GM06990 (cell line): ENCODE data around the gene ATF6B.

ENCODE experiments used
- DNase-seq: peaks from one replicate; pipeline ENCODE4 v3.0.0-alpha.2; 2011; ENCODE audit not compliant: insufficient read length; ENCODE audit errors: extremely low read depth
- H3K27me3 ChIP-seq: replicated peaks from 2 replicates; pipeline ENCODE4 v1.6.0; 2011; ENCODE audit warnings: low read length; ENCODE audit not compliant: control insufficient read depth, insufficient read depth
- H3K36me3 ChIP-seq: 2 replicates; pipeline ENCODE4 v1.5.1; 2011; ENCODE audit warnings: low read length; ENCODE audit not compliant: control insufficient read depth, insufficient read depth
- H3K4me3 ChIP-seq: replicated peaks from 2 replicates; pipeline ENCODE4 v1.5.1; 2011; ENCODE audit warnings: low read depth, mild to moderate bottlenecking, control low read depth, low read length
- TF ChIP-seq, protein P1 (sequence below): IDR thresholded peaks from 2 replicates; pipeline ENCODE4 v1.5.1; 2011; ENCODE audit warnings: low read length, control low read depth, mild to moderate bottlenecking, inconsistent platforms; ENCODE audit not compliant: insufficient read depth, poor library complexity, severe bottlenecking

Gene ATF6B

DNA sequence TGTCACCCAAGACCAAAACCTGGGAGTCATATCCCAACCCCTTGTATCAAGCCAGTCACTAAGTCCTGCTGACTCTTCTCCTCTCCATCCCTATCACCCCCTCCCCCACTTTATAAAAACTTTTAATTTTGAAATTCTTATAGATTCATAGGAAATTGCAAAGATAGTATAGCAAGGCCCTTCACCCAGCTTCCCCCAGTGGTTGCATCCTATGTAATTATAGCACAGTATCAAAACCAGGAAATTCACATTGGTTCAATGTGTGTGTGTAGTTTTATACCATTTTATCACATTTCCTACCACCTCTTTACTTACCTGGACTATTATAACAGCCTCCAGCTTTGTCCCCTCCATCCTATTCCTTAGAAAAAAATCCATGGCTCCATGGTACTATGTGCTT, 30.0 kb upstream of the ATF6B start:
- Histone ChIP-seq H3K36me3 (no peaks in the 10 kb centered on the region), H3K27me3 (no peaks in the 10 kb centered on the region; the same call in 1 of the 2 replicates), H3K4me3 (no peak overlapping the region)
- no peak for DNase-seq
- TF ChIP-seq, protein P1, sequence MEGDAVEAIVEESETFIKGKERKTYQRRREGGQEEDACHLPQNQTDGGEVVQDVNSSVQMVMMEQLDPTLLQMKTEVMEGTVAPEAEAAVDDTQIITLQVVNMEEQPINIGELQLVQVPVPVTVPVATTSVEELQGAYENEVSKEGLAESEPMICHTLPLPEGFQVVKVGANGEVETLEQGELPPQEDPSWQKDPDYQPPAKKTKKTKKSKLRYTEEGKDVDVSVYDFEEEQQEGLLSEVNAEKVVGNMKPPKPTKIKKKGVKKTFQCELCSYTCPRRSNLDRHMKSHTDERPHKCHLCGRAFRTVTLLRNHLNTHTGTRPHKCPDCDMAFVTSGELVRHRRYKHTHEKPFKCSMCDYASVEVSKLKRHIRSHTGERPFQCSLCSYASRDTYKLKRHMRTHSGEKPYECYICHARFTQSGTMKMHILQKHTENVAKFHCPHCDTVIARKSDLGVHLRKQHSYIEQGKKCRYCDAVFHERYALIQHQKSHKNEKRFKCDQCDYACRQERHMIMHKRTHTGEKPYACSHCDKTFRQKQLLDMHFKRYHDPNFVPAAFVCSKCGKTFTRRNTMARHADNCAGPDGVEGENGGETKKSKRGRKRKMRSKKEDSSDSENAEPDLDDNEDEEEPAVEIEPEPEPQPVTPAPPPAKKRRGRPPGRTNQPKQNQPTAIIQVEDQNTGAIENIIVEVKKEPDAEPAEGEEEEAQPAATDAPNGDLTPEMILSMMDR: no peak

DNA sequence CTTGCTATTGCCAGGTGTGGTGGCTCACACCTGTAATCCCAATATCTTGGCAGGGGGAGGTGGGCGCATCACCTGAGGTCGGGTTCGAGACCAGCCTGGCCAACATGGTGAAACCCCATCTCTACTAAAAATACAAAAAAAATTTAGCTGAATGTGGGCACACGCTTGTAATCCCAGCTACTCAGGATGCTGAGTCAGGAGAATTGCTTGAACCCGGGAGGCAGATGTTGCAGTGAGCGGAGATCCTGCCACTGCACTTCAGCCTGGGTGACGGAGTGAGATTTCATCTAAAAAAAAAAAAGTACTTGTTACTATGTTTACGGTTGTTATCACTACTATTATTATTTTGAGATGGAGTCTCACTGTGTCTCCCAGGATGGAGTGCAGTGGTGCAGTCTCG, 28.8 kb upstream of the ATF6B start:
- H3K4me3 ChIP-seq: no peak overlapping the region
- TF ChIP-seq, protein P1: no peak
- no peaks in the 10 kb centered on the region; the same call in none of the 2 replicates for H3K27me3 ChIP-seq
- no peak for DNase-seq
- no peaks in the 10 kb centered on the region for H3K36me3 ChIP-seq

DNA sequence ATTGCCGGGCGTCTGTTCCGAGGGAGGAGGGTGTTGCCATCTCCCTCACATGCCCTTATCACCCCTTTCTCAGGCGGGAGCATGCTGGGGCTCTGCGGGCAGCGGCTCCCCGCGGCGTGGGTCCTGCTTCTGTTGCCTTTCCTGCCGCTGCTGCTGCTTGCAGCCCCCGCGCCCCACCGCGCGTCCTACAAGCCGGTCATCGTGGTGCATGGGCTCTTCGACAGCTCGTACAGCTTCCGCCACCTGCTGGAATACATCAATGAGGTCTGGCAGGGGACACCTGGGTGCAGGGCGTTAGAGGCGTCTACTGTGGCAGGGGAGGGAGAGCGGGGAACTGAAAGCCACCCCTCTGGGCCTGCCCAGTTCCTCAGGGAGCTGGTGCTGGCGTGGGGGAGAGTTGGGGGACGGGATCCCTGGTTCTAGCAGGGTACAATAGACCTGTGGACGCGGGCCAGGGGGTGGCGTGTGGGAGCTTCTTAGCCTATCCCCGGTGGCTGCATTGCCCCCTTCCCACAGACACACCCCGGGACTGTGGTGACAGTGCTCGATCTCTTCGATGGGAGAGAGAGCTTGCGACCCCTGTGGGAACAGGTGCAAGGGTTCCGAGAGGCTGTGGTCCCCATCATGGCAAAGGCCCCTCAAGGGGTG, 26.6 kb upstream of the ATF6B start:
- Histone ChIP-seq H3K36me3 (no peaks in the 10 kb centered on the region), H3K27me3 (peaks cover 1% of the 10 kb centered on the region), H3K4me3 (peak overlapping the region; percentile 60)
- DNase-seq: no peak
- TF ChIP-seq, protein P1: peak; percentile 60

DNA sequence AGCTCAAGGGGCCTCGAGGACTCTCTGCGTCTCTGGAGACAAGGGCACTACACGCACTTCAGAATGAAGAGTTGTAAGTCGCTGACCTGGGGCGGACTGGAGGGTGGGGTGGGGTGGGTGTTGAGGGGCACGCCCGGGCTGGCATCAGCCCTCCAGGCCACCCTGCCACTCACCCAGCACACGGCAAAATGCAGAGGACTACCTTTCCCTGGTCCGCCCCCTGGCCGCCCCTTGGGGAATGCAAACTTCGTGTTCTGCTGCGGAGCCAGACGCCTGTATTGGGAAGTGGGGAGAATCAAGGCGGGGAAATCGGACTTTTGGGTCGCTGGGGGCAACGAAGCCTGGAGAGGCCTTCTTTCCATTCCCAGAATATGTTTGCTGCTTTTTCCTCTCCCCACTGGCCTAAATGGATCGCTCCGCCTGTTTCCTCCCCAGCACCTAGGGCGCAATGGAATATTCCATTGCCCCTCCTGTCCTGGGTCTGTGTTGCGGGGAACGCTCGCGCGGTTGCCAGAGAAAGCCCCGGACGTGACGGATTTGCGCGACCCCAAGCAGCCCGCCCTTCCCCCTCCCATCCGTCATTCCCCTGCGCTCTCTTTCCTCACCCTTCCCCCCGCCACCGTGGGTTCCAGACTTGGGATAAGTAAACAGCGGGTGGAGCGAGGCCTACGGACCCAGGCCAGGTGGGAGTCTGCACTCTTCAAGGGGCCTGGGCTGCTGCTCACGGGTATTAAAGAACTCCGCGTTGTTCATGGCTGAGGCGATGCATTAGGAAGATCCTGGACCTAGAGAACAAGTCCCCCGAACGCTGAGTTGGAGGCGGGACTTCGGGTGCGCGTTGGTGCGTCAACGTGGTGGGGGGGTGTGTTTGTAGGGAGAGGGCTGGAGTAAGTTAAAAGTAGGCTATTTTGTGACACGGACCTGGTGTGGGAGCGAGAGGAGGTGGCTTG, 25.8 kb upstream of the ATF6B start, which contains the start of gene PPT2:
TSS of gene PPT2 (plus strand) at position 578 of the 950 bp plus-strand sequence. CDS start 454 bp downstream, outside the sequence.
- TF ChIP-seq, protein P1: no peak
- peaks cover 1% of the 10 kb centered on the region for H3K27me3 ChIP-seq
- DNase-seq: peak; percentile 71
- H3K4me3 ChIP-seq: peak within 1 kb of the TSS; percentile 60
- H3K36me3 ChIP-seq: no peaks in the 10 kb centered on the region

DNA sequence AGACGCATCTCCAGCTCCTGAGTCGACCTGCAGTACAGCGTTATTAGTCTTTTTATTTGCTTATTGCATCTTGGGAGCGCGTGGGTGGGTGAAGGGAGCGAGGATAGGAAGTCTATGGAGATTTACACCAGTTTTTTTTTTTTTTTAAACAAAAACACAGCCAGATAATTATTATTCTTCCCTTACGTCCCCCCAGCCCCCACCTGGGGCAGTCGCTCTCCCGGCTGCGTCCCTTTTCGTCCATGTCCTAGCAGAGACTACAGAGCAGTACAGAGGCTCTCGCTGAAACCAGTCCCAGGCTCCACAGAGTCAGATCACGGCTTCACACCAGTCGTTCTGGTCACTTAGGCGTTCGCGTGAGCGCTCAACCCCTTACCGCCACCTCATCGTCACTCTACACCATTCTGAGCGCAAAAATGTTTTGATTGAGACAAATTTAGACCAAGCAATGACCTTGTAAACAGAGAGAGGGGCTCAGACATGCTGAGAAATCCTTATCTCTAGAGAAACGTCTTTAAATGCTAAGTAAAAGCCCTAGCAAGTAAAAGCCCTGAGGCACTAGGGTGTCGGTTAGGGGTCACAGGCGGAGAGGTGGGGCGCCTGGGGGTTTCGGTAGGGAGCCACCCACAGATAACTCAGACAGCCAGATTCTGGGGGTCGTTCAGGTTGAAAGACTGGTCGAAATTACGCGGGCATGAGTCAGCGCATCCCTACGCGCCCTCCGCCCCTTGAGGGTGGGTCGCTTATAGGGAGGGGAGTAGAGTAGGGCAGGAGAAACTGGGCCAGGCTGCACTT, 24.9 kb upstream of the ATF6B start:
- no peak overlapping the region for H3K4me3 ChIP-seq

More for the DNA sequence above, 24.9 kb upstream of the ATF6B start:
- peaks cover 1% of the 10 kb centered on the region for H3K27me3 ChIP-seq
- no peak for DNase-seq
- no peaks in the 10 kb centered on the region for H3K36me3 ChIP-seq
- TF ChIP-seq, protein P1: no peak
